ENCODE results near the gene APP. TPM values are rescaled to one million over a fixed set of nuclear protein-coding genes. Genes with fewer than 3 reads are reported as not detected.

Gene APP
- total and polyA plus RNA-seq, 2 experiments from 2014 or later = 55.7 to 316 TPM

DNA sequence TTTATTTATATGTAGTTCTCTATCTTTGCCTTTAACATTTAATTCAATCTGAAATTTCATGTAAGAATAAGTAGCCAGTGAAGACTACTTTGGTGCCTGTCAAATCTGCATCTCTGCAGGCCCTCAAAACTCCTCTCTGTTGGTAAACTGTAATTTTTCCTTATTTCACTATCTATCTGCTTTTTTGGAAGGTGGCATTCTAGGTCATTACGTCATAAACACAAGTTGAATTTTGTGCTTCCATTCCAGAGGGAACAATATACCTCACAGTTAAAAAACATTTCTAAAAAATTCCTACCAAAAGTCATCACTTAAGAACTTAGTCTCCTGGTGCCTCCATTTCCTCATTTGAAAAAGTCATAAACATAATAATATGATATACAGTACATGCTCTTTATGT lies 259.8 kb downstream of the APP start:
- Histone ChIP-seq H3K4me2 (no peak overlapping the region), H2AFZ (no peak overlapping the region), H3K27ac (no peak overlapping the region), H3K79me2 (peaks cover 2% of the 10 kb centered on the region), H3K36me3 (replicated peaks; ENCODE audit: insufficient read depth, low read depth) (no peaks in the 10 kb centered on the region), H3K27me3 (no peaks in the 10 kb centered on the region), H3K4me1 (ENCODE audit: insufficient read depth) (peaks cover 25% of the 10 kb centered on the region), H3K4me3 (no peak overlapping the region), H3K9me3 (ENCODE audit: low read depth) (no peaks in the 10 kb centered on the region), H4K20me1 (ENCODE audit: insufficient read depth, poor library complexity, severe bottlenecking) (no peaks in the 10 kb centered on the region), H3K9me2 (replicated peaks; ENCODE audit: insufficient read depth) (no peaks in the 10 kb centered on the region)
- no peak for DNase-seq (ENCODE audit: low spot score)
- TF ChIP-seq EZH2 (IDR thresholded peaks at IDR 0.05; ENCODE audit: borderline replicate concordance) = no peak
- TF ChIP-seq, protein P1, sequence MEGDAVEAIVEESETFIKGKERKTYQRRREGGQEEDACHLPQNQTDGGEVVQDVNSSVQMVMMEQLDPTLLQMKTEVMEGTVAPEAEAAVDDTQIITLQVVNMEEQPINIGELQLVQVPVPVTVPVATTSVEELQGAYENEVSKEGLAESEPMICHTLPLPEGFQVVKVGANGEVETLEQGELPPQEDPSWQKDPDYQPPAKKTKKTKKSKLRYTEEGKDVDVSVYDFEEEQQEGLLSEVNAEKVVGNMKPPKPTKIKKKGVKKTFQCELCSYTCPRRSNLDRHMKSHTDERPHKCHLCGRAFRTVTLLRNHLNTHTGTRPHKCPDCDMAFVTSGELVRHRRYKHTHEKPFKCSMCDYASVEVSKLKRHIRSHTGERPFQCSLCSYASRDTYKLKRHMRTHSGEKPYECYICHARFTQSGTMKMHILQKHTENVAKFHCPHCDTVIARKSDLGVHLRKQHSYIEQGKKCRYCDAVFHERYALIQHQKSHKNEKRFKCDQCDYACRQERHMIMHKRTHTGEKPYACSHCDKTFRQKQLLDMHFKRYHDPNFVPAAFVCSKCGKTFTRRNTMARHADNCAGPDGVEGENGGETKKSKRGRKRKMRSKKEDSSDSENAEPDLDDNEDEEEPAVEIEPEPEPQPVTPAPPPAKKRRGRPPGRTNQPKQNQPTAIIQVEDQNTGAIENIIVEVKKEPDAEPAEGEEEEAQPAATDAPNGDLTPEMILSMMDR (IDR thresholded peaks at IDR 0.05; ENCODE audit: poor library complexity) = no peak
- no peak for TF ChIP-seq EZH2phosphoT487 (IDR thresholded peaks at IDR 0.05; ENCODE audit: low read depth, severe bottlenecking, unreplicated experiment)
- 100% methylated on average over 1 of the region's 1 CpG for WGBS (ENCODE audit: low lambda C conversion rate, missing lambda C conversion rate)

DNA sequence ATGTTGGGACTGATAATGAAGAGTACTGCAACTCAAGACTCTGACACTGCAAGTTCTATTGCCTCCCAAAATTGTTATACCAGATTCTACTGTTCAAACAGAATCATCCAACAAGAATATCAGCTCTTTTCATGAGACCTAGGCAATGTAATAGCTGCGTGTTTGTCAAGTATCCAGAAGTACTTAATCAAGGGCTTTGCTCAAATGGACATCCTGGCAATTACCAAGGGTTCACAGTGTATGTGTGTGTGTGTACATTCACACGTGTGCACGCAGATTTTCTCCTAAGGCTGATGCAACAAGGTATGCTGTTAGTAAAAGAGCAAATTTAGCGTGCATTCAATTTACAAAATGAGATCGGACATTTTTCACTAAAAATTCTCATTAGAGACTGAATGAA lies 261.2 kb downstream of the APP start:
- Histone ChIP-seq H3K36me3 (replicated peaks; ENCODE audit: insufficient read depth, low read depth) (no peaks in the 10 kb centered on the region), H3K4me3 (no peak overlapping the region), H3K27me3 (no peaks in the 10 kb centered on the region), H3K9me2 (replicated peaks; ENCODE audit: insufficient read depth) (no peaks in the 10 kb centered on the region), H2AFZ (no peak overlapping the region), H3K4me1 (ENCODE audit: insufficient read depth) (peaks cover 25% of the 10 kb centered on the region), H3K27ac (no peak overlapping the region), H4K20me1 (ENCODE audit: insufficient read depth, poor library complexity, severe bottlenecking) (no peaks in the 10 kb centered on the region), H3K9me3 (ENCODE audit: low read depth) (no peaks in the 10 kb centered on the region), H3K79me2 (no peaks in the 10 kb centered on the region), H3K4me2 (no peak overlapping the region)
- WGBS (ENCODE audit: low lambda C conversion rate, missing lambda C conversion rate) = 94% methylated on average over 5 of the region's 5 CpGs
- no peak for DNase-seq (ENCODE audit: low spot score)
- TF ChIP-seq, protein P1 (IDR thresholded peaks at IDR 0.05; ENCODE audit: poor library complexity) = no peak

DNA sequence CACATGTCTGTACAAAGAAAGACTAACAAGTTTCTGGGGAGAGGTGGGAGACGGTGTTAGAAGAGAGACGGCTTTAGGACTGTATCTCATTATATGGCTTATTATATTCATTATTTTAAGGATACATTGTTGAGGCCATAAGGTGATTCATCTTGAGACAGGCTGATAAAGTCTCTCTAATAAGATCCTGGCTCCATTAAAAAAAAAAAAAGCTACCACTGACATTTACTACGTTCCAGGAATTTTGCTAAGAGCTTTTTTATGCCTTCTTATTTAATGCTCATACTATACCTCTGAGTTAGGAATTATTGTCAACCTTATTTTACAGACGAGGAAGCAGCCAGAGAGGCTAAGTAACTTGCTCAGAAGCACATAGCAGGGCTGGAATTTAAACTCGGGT lies 262.1 kb downstream of the APP start:
- DNase-seq (ENCODE audit: low spot score) = no peak
- WGBS (ENCODE audit: low lambda C conversion rate, missing lambda C conversion rate) = 52% methylated on average over 5 of the region's 5 CpGs
- Histone ChIP-seq H3K27ac (peak overlapping the region; percentile 61), H3K4me2 (peak overlapping the region; percentile 26), H3K9me2 (replicated peaks; ENCODE audit: insufficient read depth) (no peaks in the 10 kb centered on the region), H3K36me3 (replicated peaks; ENCODE audit: insufficient read depth, low read depth) (no peaks in the 10 kb centered on the region), H3K79me2 (no peaks in the 10 kb centered on the region), H2AFZ (no peak overlapping the region), H4K20me1 (ENCODE audit: insufficient read depth, poor library complexity, severe bottlenecking) (no peaks in the 10 kb centered on the region), H3K27me3 (no peaks in the 10 kb centered on the region), H3K9me3 (ENCODE audit: low read depth) (no peaks in the 10 kb centered on the region), H3K4me3 (no peak overlapping the region), H3K4me1 (ENCODE audit: insufficient read depth) (peaks cover 25% of the 10 kb centered on the region)
- TF ChIP-seq EZH2 (IDR thresholded peaks at IDR 0.05; ENCODE audit: borderline replicate concordance) = no peak
- no peak for TF ChIP-seq EZH2phosphoT487 (IDR thresholded peaks at IDR 0.05; ENCODE audit: low read depth, severe bottlenecking, unreplicated experiment)
- TF ChIP-seq, protein P1 (IDR thresholded peaks at IDR 0.05; ENCODE audit: poor library complexity) = no peak
